Panc1 (cell line): Measurements from ENCODE around the gene ALK. TPM values are rescaled to one million over a fixed set of nuclear protein-coding genes. Genes with fewer than 3 reads are reported as not detected.

Experiments used
- ATAC-seq: fragments of 200-7000 bp; cut with Tn5 transposase; 2 replicates; pipeline ENCODE4 v1.9.1; 2020; ENCODE audit warnings: mild to moderate bottlenecking, moderate library complexity
- BruUV-seq: library from RNA; stranded (reverse); fragments of 400-500 nt; replicated peaks from 2 replicates; lab custom pipeline; 2021; lab: Mats Ljungman, UMichigan
- CTCF ChIA-PET: fragments of 300-600 bp; sonication (Branson Sonifier 250); formaldehyde crosslinking; loops from one replicate; lab custom pipeline; 2022; ENCODE audit warnings: antibody characterized with exemption; lab: Charles Lee
- POLR2A ChIA-PET: fragments of 300-600 bp; sonication (Branson Sonifier 250); formaldehyde crosslinking; loops from one replicate; lab custom pipeline; 2022; ENCODE audit warnings: antibody characterized with exemption; lab: Charles Lee
- DNase-seq: peaks from one replicate; pipeline ENCODE4 v3.0.0-alpha.2; 2010; ENCODE audit warnings: low read depth, low spot score
- H3K27ac ChIP-seq: 2 replicates; pipeline ENCODE4 v1.5.1; 2011; ENCODE audit warnings: mild to moderate bottlenecking, low read length, inconsistent platforms
- H3K27me3 ChIP-seq: fragments of 200-500 bp; sonication (Bioruptor generic); 2 replicates; pipeline ENCODE4 v1.6.0; 2014; ENCODE audit warnings: low read length, inconsistent platforms; ENCODE audit not compliant: control insufficient read depth, insufficient read depth
- H3K36me3 ChIP-seq: fragments of 200-500 bp; sonication (Bioruptor generic); 2 replicates; pipeline ENCODE4 v1.5.1; 2014; ENCODE audit warnings: inconsistent platforms, mild to moderate bottlenecking, low read length, moderate library complexity; ENCODE audit not compliant: control insufficient read depth, insufficient read depth
- H3K4me1 ChIP-seq: 2 replicates; pipeline ENCODE4 v1.5.1; 2011; ENCODE audit warnings: inconsistent platforms, mild to moderate bottlenecking, low read length, moderate library complexity; ENCODE audit not compliant: control insufficient read depth, insufficient read depth
- H3K4me3 ChIP-seq, 2 experiments: 2 replicates each; pipeline ENCODE4 v1.5.1; 2011 to 2012; ENCODE audit warnings: low read depth in 2 of 2, low read length in 2 of 2, mild to moderate bottlenecking in 2 of 2, inconsistent platforms in 1 of 2, moderate library complexity in 1 of 2
- H3K9me3 ChIP-seq: fragments of 200-500 bp; sonication (Bioruptor generic); 2 replicates; pipeline ENCODE4 v1.5.1; 2014; ENCODE audit warnings: low read depth, mild to moderate bottlenecking, inconsistent platforms, low read length, moderate library complexity; ENCODE audit not compliant: control insufficient read depth, insufficient read depth
- POLR2AphosphoS5 ChIP-seq: IDR thresholded peaks from 2 replicates; pipeline ENCODE4 v1.6.1; 2012; ENCODE audit warnings: mild to moderate bottlenecking, low read depth, low read length, moderate library complexity
- REST ChIP-seq, 2 experiments: IDR thresholded peaks; 2 replicates each; pipeline ENCODE4 v1.6.1; 2011 to 2012; ENCODE audit warnings: low read depth in 2 of 2, control low read depth in 1 of 2, low read length in 1 of 2, mild to moderate bottlenecking in 1 of 2, moderate library complexity in 1 of 2; ENCODE audit not compliant: insufficient read depth in 1 of 2
- SIN3A ChIP-seq: IDR thresholded peaks from 2 replicates; pipeline ENCODE4 v1.6.1; 2012; ENCODE audit warnings: low read depth, mild to moderate bottlenecking, low read length, moderate library complexity, borderline replicate concordance; ENCODE audit not compliant: insufficient read depth
- TCF7L2 ChIP-seq: IDR thresholded peaks from 2 replicates; pipeline ENCODE4 v1.6.1; 2011; ENCODE audit warnings: mild to moderate bottlenecking, low read depth, low read length, inconsistent platforms
- in situ Hi-C: cut with HindIII; loops from 2 replicates; pipeline ENCODE4 v1.10.0; 2016; ENCODE audit warnings: low sequenced_read_pairs, low pct_unique_long_range_greater_than_20kb
- intact Hi-C: fragments of 100-400 bp; cut with micrococcal nuclease; formaldehyde crosslinking; loops from one replicate; pipeline ENCODE4 v1.10.0; 2022; ENCODE audit not compliant: unreplicated experiment
- total RNA-seq: library from RNA; stranded (reverse); gene quantifications from one replicate; pipeline ENCODE4 v1.2.1, GENCODE V29; 2021; ENCODE audit not compliant: unreplicated experiment
- TF ChIP-seq, protein P1 (sequence below): fragments of 450-650 bp; IDR thresholded peaks from 2 replicates; pipeline ENCODE4 v1.5.1; 2017; ENCODE audit warnings: mild to moderate bottlenecking

Gene ALK
- total RNA-seq, 1 experiment from 2014 or later, result not detected

DNA sequence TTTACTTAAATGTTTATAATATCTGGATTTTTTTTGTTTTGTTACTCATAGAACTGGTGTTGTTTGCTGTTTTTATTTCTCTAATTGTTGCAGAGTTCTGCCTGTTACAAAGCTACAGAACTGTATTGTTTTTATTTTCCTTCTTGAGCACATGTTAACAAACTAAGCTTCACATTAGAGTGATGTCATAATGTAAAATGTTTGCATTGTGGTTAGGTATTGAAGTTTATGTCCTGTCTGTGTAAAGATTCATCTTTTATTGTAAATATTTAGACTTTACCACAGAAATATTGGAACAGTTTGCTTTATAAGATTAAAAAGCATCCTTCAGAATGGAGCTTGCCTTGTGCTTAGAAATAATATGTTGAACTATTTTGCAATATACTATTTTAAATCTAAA, 738.5 kb downstream of the ALK start:
- DNase-seq, result no peak
- no TSS peak for BruUV-seq
- Histone ChIP-seq H3K36me3 (peaks cover 6% of the 10 kb centered on the region), H3K27me3 (no peaks in the 10 kb centered on the region), H3K9me3 (no peaks in the 10 kb centered on the region), H3K27ac (no peak overlapping the region), H3K4me1 (no peaks in the 10 kb centered on the region), H3K4me3 (no peak overlapping the region)
- POLR2A ChIA-PET, result no interaction called here
- intact Hi-C loops (no loop called here), in situ Hi-C loops (no loop called here)
- no peak for TF ChIP-seq POLR2AphosphoS5
- ATAC-seq, result no peak
- CTCF ChIA-PET, result no interaction called here

- peaks cover 6% of the 10 kb centered on the region for H3K36me3 ChIP-seq
Measured at GRCh38 chr2:29182334-29182733, 739.1 kb downstream of the ALK start.

More at GRCh38 chr2:29182334-29182733, 739.1 kb downstream of the ALK start:
- DNase-seq, result no peak
- in situ Hi-C loops (no loop called here), intact Hi-C loops (no loop called here)
- Histone ChIP-seq H3K27ac (no peak overlapping the region), H3K27me3 (no peaks in the 10 kb centered on the region), H3K4me3 (no peak overlapping the region), H3K4me1 (no peaks in the 10 kb centered on the region), H3K9me3 (no peaks in the 10 kb centered on the region)
- BruUV-seq, result TSS peak; percentile 11
- no peak for TF ChIP-seq SIN3A
- no peak for TF ChIP-seq POLR2AphosphoS5
- TF ChIP-seq TCF7L2, result no peak
- TF ChIP-seq REST (IDR thresholded peaks at IDR 0.05; ENCODE audit: insufficient read depth in 1 of 2, low read depth in 2 of 2, low read length in 1 of 2), result no peak
- TF ChIP-seq, protein P1, sequence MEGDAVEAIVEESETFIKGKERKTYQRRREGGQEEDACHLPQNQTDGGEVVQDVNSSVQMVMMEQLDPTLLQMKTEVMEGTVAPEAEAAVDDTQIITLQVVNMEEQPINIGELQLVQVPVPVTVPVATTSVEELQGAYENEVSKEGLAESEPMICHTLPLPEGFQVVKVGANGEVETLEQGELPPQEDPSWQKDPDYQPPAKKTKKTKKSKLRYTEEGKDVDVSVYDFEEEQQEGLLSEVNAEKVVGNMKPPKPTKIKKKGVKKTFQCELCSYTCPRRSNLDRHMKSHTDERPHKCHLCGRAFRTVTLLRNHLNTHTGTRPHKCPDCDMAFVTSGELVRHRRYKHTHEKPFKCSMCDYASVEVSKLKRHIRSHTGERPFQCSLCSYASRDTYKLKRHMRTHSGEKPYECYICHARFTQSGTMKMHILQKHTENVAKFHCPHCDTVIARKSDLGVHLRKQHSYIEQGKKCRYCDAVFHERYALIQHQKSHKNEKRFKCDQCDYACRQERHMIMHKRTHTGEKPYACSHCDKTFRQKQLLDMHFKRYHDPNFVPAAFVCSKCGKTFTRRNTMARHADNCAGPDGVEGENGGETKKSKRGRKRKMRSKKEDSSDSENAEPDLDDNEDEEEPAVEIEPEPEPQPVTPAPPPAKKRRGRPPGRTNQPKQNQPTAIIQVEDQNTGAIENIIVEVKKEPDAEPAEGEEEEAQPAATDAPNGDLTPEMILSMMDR, result no peak
- ChIA-PET CTCF (no interaction called here), POLR2A (no interaction called here)
- ATAC-seq, result no peak
